K562 (cell line): Measurements from ENCODE around the gene PRDX6. TPM values are rescaled to one million over a fixed set of nuclear protein-coding genes. Genes with fewer than 3 reads are reported as not detected.

Source experiments
- ATAC-seq: fragments of 200-7000 bp; cut with Tn5 transposase; 3 replicates; pipeline ENCODE4 v1.9.1; 2020; ENCODE audit warnings: moderate library complexity
- BruUV-seq: library from RNA; stranded (reverse); fragments of 400-500 nt; replicated peaks from 2 replicates; lab custom pipeline; 2021; lab: Mats Ljungman, UMichigan
- CTCF ChIA-PET: fragments of 300-600 bp; formaldehyde crosslinking; extraction: SDS; loops from one replicate; lab custom pipeline; 2021; ENCODE audit warnings: low intra/inter-chr PET ratio; lab: Yijun Ruan, JAX
- POLR2A ChIA-PET: fragments of 300-600, 350-650 bp; sonication (Branson Sonifier 250); formaldehyde crosslinking; extraction: SDS; loops from one replicate; lab custom pipeline; 2021; ENCODE audit warnings: antibody characterized with exemption, inconsistent platforms; lab: Yijun Ruan, JAX
- DNase-seq, 4 experiments: peaks; one replicate each; pipeline versions ENCODE4 v3.0.0 to v3.0.0-alpha.2; 2011 to 2018; ENCODE audit warnings: low spot score in 3 of 4, mixed read lengths in 3 of 4; ENCODE audit errors: extremely low read depth in 1 of 4
- FAIRE-seq: peaks from 2 replicates; lab custom pipeline; 2011; peaks lifted over from hg19 to GRCh38; lab: Jason Lieb, UNC
- H2AFZ ChIP-seq: 2 replicates; pipeline ENCODE4 v1.6.0; 2011; ENCODE audit warnings: low read depth, low read length, control low read depth, inconsistent platforms
- H3K27ac ChIP-seq: fragments of 200-600 bp; 3 replicates; pipeline ENCODE4 v1.8.0; 2011; ENCODE audit warnings: low read depth, mild to moderate bottlenecking, control low read depth, inconsistent platforms, low read length, moderate library complexity, mixed read lengths; ENCODE audit errors: extremely low read depth
- H3K27me3 ChIP-seq, 2 experiments: fragments of 300-600 bp in 1 of 2; 2 replicates in 1 of 2; 3 replicates in 1 of 2; pipeline versions ENCODE4 v1.6.0 to v1.8.0; 2011; ENCODE audit warnings: inconsistent platforms in 2 of 2, low read length in 2 of 2, mild to moderate bottlenecking in 1 of 2, mixed read lengths in 1 of 2, moderate library complexity in 1 of 2; ENCODE audit not compliant: control insufficient read depth in 2 of 2, insufficient read depth in 2 of 2
- H3K36me3 ChIP-seq: fragments of 300-600 bp; 3 replicates; pipeline ENCODE4 v1.8.0; 2011; ENCODE audit warnings: mild to moderate bottlenecking, low read length, inconsistent platforms; ENCODE audit not compliant: control insufficient read depth, insufficient read depth
- H3K4me1 ChIP-seq, 2 experiments: fragments of 200-600 bp in 1 of 2; replicated peaks in 1 of 2; 2 replicates in 1 of 2; 3 replicates in 1 of 2; pipeline versions ENCODE4 v1.5.1 to v1.8.0; 2011; ENCODE audit warnings: inconsistent platforms in 2 of 2, low read length in 2 of 2, mild to moderate bottlenecking in 1 of 2, mixed read lengths in 1 of 2, moderate library complexity in 1 of 2; ENCODE audit not compliant: control insufficient read depth in 2 of 2, insufficient read depth in 2 of 2
- H3K4me2 ChIP-seq: 2 replicates; pipeline ENCODE4 v1.6.1; 2011; ENCODE audit warnings: low read length, control low read depth, inconsistent platforms, mixed read lengths; ENCODE audit not compliant: insufficient read depth
- H3K4me3 ChIP-seq: fragments of 200-600 bp; sonication (generic), shearing (Covaris generic); 2 replicates; pipeline ENCODE4 v1.5.1; 2016; ENCODE audit warnings: control low read depth, inconsistent platforms
- H3K79me2 ChIP-seq: fragments of 200-600 bp; 3 replicates; pipeline ENCODE4 v1.8.0; 2011; ENCODE audit warnings: low read length, inconsistent platforms; ENCODE audit not compliant: control insufficient read depth, insufficient read depth
- H3K9ac ChIP-seq, 2 experiments: 2 replicates each; pipeline versions ENCODE4 v1.6.0 to v1.6.1; 2011; ENCODE audit warnings: low read depth in 2 of 2, low read length in 2 of 2, control low read depth in 1 of 2, inconsistent platforms in 1 of 2, mild to moderate bottlenecking in 1 of 2, mixed read lengths in 1 of 2; ENCODE audit not compliant: insufficient read depth in 1 of 2
- H3K9me1 ChIP-seq: one replicate; pipeline ENCODE4 v1.6.0; 2011; ENCODE audit warnings: inconsistent platforms, mild to moderate bottlenecking, low read length, moderate library complexity; ENCODE audit not compliant: control insufficient read depth, insufficient read depth
- H3K9me3 ChIP-seq: replicated peaks from 2 replicates; pipeline ENCODE4 v1.5.1; 2011; ENCODE audit warnings: low read depth, low read length, inconsistent platforms; ENCODE audit not compliant: control insufficient read depth, insufficient read depth
- H4K20me1 ChIP-seq: replicated peaks from 2 replicates; pipeline ENCODE4 v1.6.1; 2011; ENCODE audit warnings: low read length, inconsistent platforms, mixed read lengths; ENCODE audit not compliant: control insufficient read depth, insufficient read depth
- BCL6 ChIP-seq: fragments of 250-450 bp; sonication (Bioruptor Pico); IDR thresholded peaks from 2 replicates; pipeline ENCODE4 v1.4.0; 2020
- CBX3 ChIP-seq, 2 experiments: IDR thresholded peaks; 1 replicate in 1 of 2; 2 replicates in 1 of 2; pipeline ENCODE4 v1.6.1; 2012; ENCODE audit warnings: inconsistent platforms in 2 of 2, low read length in 2 of 2, borderline replicate concordance in 1 of 2, control low read depth in 1 of 2
- IFI16 ChIP-seq: fragments of 250-450 bp; sonication (Bioruptor Pico); IDR thresholded peaks from 2 replicates; pipeline ENCODE4 v2.1.2; 2022; ENCODE audit warnings: mild to moderate bottlenecking, inconsistent platforms
- LEF1 ChIP-seq: fragments of 450-650 bp; IDR thresholded peaks from 2 replicates; pipeline ENCODE4 v1.6.1; 2016; ENCODE audit warnings: mild to moderate bottlenecking
- MAFF ChIP-seq: IDR thresholded peaks from 2 replicates; pipeline ENCODE4 v1.6.1; 2012; ENCODE audit warnings: low read length, improper control_type of control experiment
- NEUROD1 ChIP-seq: fragments of 150-350 bp; IDR thresholded peaks from 2 replicates; pipeline ENCODE4 v1.6.1; 2014; ENCODE audit warnings: borderline replicate concordance, low read length, low read depth; ENCODE audit not compliant: partially characterized antibody
- PCBP2 ChIP-seq: fragments of 200-400 bp; formaldehyde crosslinking; IDR thresholded peaks from 2 replicates; pipeline ENCODE4 v1.6.1; 2018; ENCODE audit warnings: low read length, low read depth, mild to moderate bottlenecking, moderate library complexity; ENCODE audit not compliant: poor library complexity, severe bottlenecking
- RBFOX2 ChIP-seq: fragments of 200-400 bp; formaldehyde crosslinking; IDR thresholded peaks from 2 replicates; pipeline ENCODE4 v1.6.1; 2017; ENCODE audit warnings: low read depth, mild to moderate bottlenecking, low read length, moderate library complexity
- SIRT6 ChIP-seq: IDR thresholded peaks from one replicate; pipeline ENCODE4 v1.6.1; 2012; ENCODE audit warnings: low read depth, mild to moderate bottlenecking, control low read depth, inconsistent platforms, low read length, moderate library complexity
- SRSF7 ChIP-seq: fragments of 200-400 bp; formaldehyde crosslinking; optimal IDR thresholded peaks from 2 replicates; pipeline ENCODE3; 2017; ENCODE audit warnings: mild to moderate bottlenecking, low read depth, low read length
- TRIM24 ChIP-seq, 2 experiments: fragments of 450-650 bp; IDR thresholded peaks; 2 replicates each; pipeline ENCODE4 v1.6.1; 2016
- WHSC1 ChIP-seq: IDR thresholded peaks from one replicate; pipeline ENCODE4 v1.6.1; 2012; ENCODE audit warnings: low read length, control low read depth, inconsistent platforms
- XRCC3 ChIP-seq: fragments of 450-650 bp; IDR thresholded peaks from 2 replicates; pipeline ENCODE4 v1.6.1; 2017; ENCODE audit warnings: mild to moderate bottlenecking, moderate library complexity
- ZFP36 ChIP-seq: fragments of 150-350 bp; IDR thresholded peaks from 2 replicates; pipeline ENCODE4 v1.6.1; 2018; ENCODE audit warnings: low read length, low read depth; ENCODE audit not compliant: partially characterized antibody
- ZNF239 ChIP-seq: fragments of 250-450 bp; sonication (Bioruptor Pico); IDR thresholded peaks from 2 replicates; pipeline ENCODE4 v1.4.0; 2020; ENCODE audit warnings: mild to moderate bottlenecking
- ZNF282 ChIP-seq: sonication (generic); formaldehyde crosslinking; IDR thresholded peaks from 2 replicates; pipeline ENCODE4 v1.8.1; 2023; ENCODE audit warnings: missing genetic modification reagents
- ZNF586 ChIP-seq: fragments of 450-650 bp; formaldehyde crosslinking; conservative IDR thresholded peaks from 2 replicates; pipeline ENCODE4 v1.4.0; 2020; ENCODE audit warnings: mild to moderate bottlenecking, moderate library complexity
- WGBS: fragments of 100-300 bp; shearing (Covaris generic); methylation state at CpG from one replicate; pipeline ENCODE4 v1.1.6; 2016; ENCODE audit warnings: low coverage, mixed read lengths; ENCODE audit not compliant: insufficient coverage; ENCODE audit errors: missing lambda C conversion rate; 5-methylcytosine and 5-hydroxymethylcytosine counted together
- in situ Hi-C: fragments of 300-500 bp; cut with MboI; formaldehyde crosslinking; loops from 4 replicates; pipeline ENCODE4 v1.15.0; 2018; ENCODE audit warnings: inconsistent platforms, mixed read lengths
- intact Hi-C: fragments of 100-400 bp; cut with micrococcal nuclease; formaldehyde crosslinking; loops from 2 replicates; pipeline ENCODE4 v1.14.2; 2022
- polyA plus RNA-seq, 8 experiments: library from polyadenylated mRNA; depleted of rRNA in 4 of 8; stranded (reverse) in 5 of 8; unstranded in 3 of 8; fragments of >200 nt; fragmentation: Nextera tagmentation in 2 of 8; fragmentation: Illumina TruSeq in 1 of 8; extraction: Ambion mirVana in 2 of 8; extraction: Trizol in 1 of 8; gene quantifications; 2 replicates each; pipeline versions ENCODE4 v1.2.1 to v1.2.3, GENCODE V29; 2011 to 2014; ENCODE audit warnings: inconsistent platforms in 1 of 8, missing spikeins in 1 of 8
- total RNA-seq, 7 experiments: library from RNA; depleted of rRNA in 6 of 7; stranded (reverse); fragments of >200 nt in 6 of 7; fragmentation: Illumina TruSeq in 2 of 7; extraction: Trizol in 2 of 7; gene quantifications; 2 replicates each; pipeline versions ENCODE4 v1.2.1 to v1.2.3, GENCODE V29; 2011 to 2021; ENCODE audit warnings: low replicate concordance in 1 of 7
- TF ChIP-seq, protein P1 (sequence below): fragments of 450-650 bp; formaldehyde crosslinking; IDR thresholded peaks from 2 replicates; pipeline ENCODE4 v1.4.0; 2020; ENCODE audit warnings: mild to moderate bottlenecking, mixed read lengths
- TF ChIP-seq, protein P2 (sequence below): fragments of 450-650 bp; IDR thresholded peaks from 2 replicates; pipeline ENCODE4 v1.6.1; 2018; ENCODE audit warnings: mild to moderate bottlenecking, low read depth; ENCODE audit not compliant: partially characterized antibody
- TF ChIP-seq, protein P3 (sequence below): fragments of 250-450 bp; sonication (Bioruptor Pico); IDR thresholded peaks from 2 replicates; pipeline ENCODE4 v1.5.0; 2022; ENCODE audit warnings: mild to moderate bottlenecking

Gene PRDX6
- total and polyA plus RNA-seq, 9 of the 15 experiments (the other 6 are each of a cell fraction or from before 2014, with no cell fraction given), result 277 to 1,082 (median 610) TPM

DNA sequence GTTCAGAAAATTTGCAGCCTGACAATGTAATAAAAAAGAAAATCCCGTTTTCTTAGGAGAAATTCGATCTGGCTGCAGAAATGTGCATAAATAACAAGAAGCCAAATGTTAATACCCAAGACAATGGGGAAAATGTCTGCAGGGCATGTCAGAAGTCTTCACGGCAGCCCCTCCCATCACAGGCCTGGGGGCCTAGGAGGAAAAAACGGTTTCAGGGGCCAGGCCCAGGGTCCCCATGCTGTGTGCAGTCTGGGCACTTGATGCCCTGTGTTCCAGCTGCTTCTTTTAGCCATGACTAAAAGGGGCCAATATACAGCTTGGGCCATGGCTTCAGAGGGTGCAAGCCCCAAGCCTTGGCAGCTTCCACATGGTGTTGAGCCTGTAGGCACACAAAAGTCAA lies 6.5 kb upstream of the PRDX6 start:
- in situ Hi-C loops, result no loop called here
- BruUV-seq, result no TSS peak
- no peak for FAIRE-seq
- TF ChIP-seq SRSF7, result no peak
- TF ChIP-seq ZNF586, result no peak
- no peak for TF ChIP-seq BCL6
- TF ChIP-seq ZFP36, result peak; percentile 96
- TF ChIP-seq, protein P1, sequence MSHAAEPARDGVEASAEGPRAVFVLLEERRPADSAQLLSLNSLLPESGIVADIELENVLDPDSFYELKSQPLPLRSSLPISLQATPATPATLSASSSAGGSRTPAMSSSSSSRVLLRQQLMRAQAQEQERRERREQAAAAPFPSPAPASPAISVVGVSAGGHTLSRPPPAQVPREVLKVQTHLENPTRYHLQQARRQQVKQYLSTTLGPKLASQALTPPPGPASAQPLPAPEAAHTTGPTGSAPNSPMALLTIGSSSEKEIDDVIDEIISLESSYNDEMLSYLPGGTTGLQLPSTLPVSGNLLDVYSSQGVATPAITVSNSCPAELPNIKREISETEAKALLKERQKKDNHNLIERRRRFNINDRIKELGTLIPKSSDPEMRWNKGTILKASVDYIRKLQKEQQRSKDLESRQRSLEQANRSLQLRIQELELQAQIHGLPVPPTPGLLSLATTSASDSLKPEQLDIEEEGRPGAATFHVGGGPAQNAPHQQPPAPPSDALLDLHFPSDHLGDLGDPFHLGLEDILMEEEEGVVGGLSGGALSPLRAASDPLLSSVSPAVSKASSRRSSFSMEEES (CRISPR knock-in tag), result no peak
- TF ChIP-seq WHSC1, result no peak
- TF ChIP-seq ZNF282, result no peak
- no peak for TF ChIP-seq NEUROD1
- TF ChIP-seq, protein P2, sequence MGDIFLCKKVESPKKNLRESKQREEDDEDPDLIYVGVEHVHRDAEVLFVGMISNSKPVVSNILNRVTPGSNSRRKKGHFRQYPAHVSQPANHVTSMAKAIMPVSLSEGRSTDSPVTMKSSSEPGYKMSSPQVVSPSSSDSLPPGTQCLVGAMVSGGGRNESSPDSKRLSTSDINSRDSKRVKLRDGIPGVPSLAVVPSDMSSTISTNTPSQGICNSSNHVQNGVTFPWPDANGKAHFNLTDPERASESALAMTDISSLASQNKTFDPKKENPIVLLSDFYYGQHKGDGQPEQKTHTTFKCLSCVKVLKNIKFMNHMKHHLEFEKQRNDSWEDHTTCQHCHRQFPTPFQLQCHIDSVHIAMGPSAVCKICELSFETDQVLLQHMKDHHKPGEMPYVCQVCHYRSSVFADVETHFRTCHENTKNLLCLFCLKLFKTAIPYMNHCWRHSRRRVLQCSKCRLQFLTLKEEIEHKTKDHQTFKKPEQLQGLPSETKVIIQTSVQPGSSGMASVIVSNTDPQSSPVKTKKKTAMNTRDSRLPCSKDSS, result peak; percentile 89
- TF ChIP-seq PCBP2, result no peak
- TF ChIP-seq, protein P3, sequence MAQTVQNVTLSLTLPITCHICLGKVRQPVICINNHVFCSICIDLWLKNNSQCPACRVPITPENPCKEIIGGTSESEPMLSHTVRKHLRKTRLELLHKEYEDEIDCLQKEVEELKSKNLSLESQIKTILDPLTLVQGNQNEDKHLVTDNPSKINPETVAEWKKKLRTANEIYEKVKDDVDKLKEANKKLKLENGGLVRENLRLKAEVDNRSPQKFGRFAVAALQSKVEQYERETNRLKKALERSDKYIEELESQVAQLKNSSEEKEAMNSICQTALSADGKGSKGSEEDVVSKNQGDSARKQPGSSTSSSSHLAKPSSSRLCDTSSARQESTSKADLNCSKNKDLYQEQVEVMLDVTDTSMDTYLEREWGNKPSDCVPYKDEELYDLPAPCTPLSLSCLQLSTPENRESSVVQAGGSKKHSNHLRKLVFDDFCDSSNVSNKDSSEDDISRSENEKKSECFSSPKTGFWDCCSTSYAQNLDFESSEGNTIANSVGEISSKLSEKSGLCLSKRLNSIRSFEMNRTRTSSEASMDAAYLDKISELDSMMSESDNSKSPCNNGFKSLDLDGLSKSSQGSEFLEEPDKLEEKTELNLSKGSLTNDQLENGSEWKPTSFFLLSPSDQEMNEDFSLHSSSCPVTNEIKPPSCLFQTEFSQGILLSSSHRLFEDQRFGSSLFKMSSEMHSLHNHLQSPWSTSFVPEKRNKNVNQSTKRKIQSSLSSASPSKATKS (CRISPR knock-in tag), result no peak
- TF ChIP-seq ZNF239, result no peak
- TF ChIP-seq CBX3 (IDR thresholded peaks at IDR 0.05; ENCODE audit: borderline replicate concordance in 1 of 2, low read length in 2 of 2), result peak in 1 of 2 experiments; percentile 94; a peak in 2 of 3 replicates
- TF ChIP-seq RBFOX2, result no peak
- TF ChIP-seq TRIM24 (IDR thresholded peaks at IDR 0.05), result peak in 1 of 2 experiments; percentile 35; a peak in 1 of 4 replicates
- no peak for TF ChIP-seq LEF1
- TF ChIP-seq XRCC3, result peak; percentile 75; the same call in 1 of the 2 replicates
- TF ChIP-seq IFI16 (CRISPR knock-in tag), result no peak
- no peak for TF ChIP-seq MAFF
- TF ChIP-seq SIRT6, result no peak

More for the DNA sequence above, 6.5 kb upstream of the PRDX6 start:
- no peak overlapping the region for H3K9ac ChIP-seq
- H3K4me1 ChIP-seq, result peaks cover 0 to 15% of the 10 kb centered on the region in 2 experiments; a peak in 4 of 5 replicates
- H3K79me2 ChIP-seq, result peaks cover 8% of the 10 kb centered on the region; the same call in 2 of the 3 replicates
- H3K4me2 ChIP-seq, result no peak overlapping the region
- intact Hi-C loops, result no loop called here
- H4K20me1 ChIP-seq, result no peaks in the 10 kb centered on the region
- WGBS, result 64% methylated on average over 4 of the region's 4 CpGs
- H3K9me3 ChIP-seq, result peaks cover 14% of the 10 kb centered on the region
- ChIA-PET POLR2A (no interaction called here), CTCF (no interaction called here)
- ATAC-seq, result no peak
- H3K27me3 ChIP-seq, result no peaks in the 10 kb centered on the region
- H2AFZ ChIP-seq, result no peak overlapping the region
- no peak overlapping the region for H3K27ac ChIP-seq
- peaks cover 6% of the 10 kb centered on the region for H3K36me3 ChIP-seq
- no peak overlapping the region for H3K4me3 ChIP-seq
- H3K9me1 ChIP-seq, result no peaks in the 10 kb centered on the region
- DNase-seq, result no peak
